CD4-positive, CD25-positive, alpha-beta regulatory T cell (primary cell): ENCODE data around the gene CDH24. TPM values are rescaled to one million over a fixed set of nuclear protein-coding genes. Genes with fewer than 3 reads are reported as not detected.

Experiments
- ATAC-seq, 2 donors: fragments of 150-1000 bp; cut with Tn5 transposase; one replicate each; pipeline ENCODE4 v1.10.0; 2021; ENCODE audit warnings: low read depth in 2 of 2, moderate number of reproducible peaks in 2 of 2, moderate library complexity in 1 of 2
- DNase-seq, 3 donors: peaks; one replicate each; pipeline versions ENCODE4 v3.0.0 to v3.0.0-alpha.2; 2012 to 2022; ENCODE audit warnings: mixed read lengths in 1 of 3
- H3K27ac ChIP-seq: one replicate; pipeline ENCODE4 v1.7.0; 2013; ENCODE audit warnings: mild to moderate bottlenecking, low read length; ENCODE audit not compliant: insufficient read depth, poor library complexity, severe bottlenecking
- H3K27me3 ChIP-seq: one replicate; pipeline ENCODE4 v1.7.0; 2013; ENCODE audit warnings: low read length; ENCODE audit not compliant: control insufficient read depth, insufficient read depth
- H3K36me3 ChIP-seq: one replicate; pipeline ENCODE4 v1.7.0; 2013; ENCODE audit warnings: mild to moderate bottlenecking, low read length, moderate library complexity; ENCODE audit not compliant: control insufficient read depth, insufficient read depth
- H3K4me1 ChIP-seq: 2 replicates; pipeline ENCODE4 v1.7.0; 2013; ENCODE audit warnings: mild to moderate bottlenecking, low read length; ENCODE audit not compliant: insufficient read depth, control insufficient read depth, poor library complexity, severe bottlenecking
- H3K4me3 ChIP-seq: one replicate; pipeline ENCODE4 v1.7.0; 2013; ENCODE audit warnings: low read depth, mild to moderate bottlenecking, low read length, moderate library complexity
- H3K9me3 ChIP-seq, 2 experiments: 1 replicate in 1 of 2; 2 replicates in 1 of 2; pipeline ENCODE4 v1.7.0; 2013; ENCODE audit warnings: low read length in 2 of 2, mild to moderate bottlenecking in 1 of 2, moderate library complexity in 1 of 2; ENCODE audit not compliant: control insufficient read depth in 2 of 2
- H3K27ac Mint-ChIP-seq, 3 donors: one replicate each; pipeline ENCODE4 v1.8.0; 2020 to 2022; ENCODE audit warnings: mild to moderate bottlenecking in 3 of 3, mixed read lengths in 3 of 3, moderate library complexity in 2 of 3
- H3K27me3 Mint-ChIP-seq: one replicate; pipeline ENCODE4 v1.8.0; 2022; ENCODE audit warnings: mild to moderate bottlenecking, mixed read lengths
- H3K36me3 Mint-ChIP-seq: one replicate; pipeline ENCODE4 v1.8.0; 2020; ENCODE audit warnings: mixed read lengths
- H3K4me1 Mint-ChIP-seq, 4 donors: one replicate each; pipeline ENCODE4 v1.8.0; 2020 to 2022; ENCODE audit warnings: mixed read lengths in 4 of 4, mild to moderate bottlenecking in 1 of 4
- H3K4me3 Mint-ChIP-seq, 4 donors: one replicate each; pipeline ENCODE4 v1.8.0; 2020 to 2022; ENCODE audit warnings: mild to moderate bottlenecking in 4 of 4, mixed read lengths in 4 of 4, moderate library complexity in 3 of 4
- H3K9me3 Mint-ChIP-seq, 7 donors: one replicate each; pipeline ENCODE4 v1.8.0; 2020 to 2022; ENCODE audit warnings: mixed read lengths in 7 of 7, mild to moderate bottlenecking in 3 of 7, moderate library complexity in 2 of 7
- polyA plus RNA-seq, 4 donors: library from polyadenylated mRNA; unstranded; fragments of 300-500 nt; fragmentation: Illumina TruSeq; gene quantifications; one replicate each; pipeline ENCODE4 v1.2.3, GENCODE V29; 2021
- total RNA-seq: library from RNA; stranded (reverse); gene quantifications from one replicate; pipeline ENCODE4 v1.2.3, GENCODE V29; 2022

Gene CDH24
- total and polyA plus RNA-seq, 5 donors from 2014 or later: 0.17 to 2.9 (median 0.29) TPM

- H3K27me3 ChIP-seq: no peaks in the 10 kb centered on the region
- H3K36me3 ChIP-seq: peaks cover 47% of the 10 kb centered on the region
- Mint-ChIP-seq H3K9me3 (no peaks in the 10 kb centered on the region), H3K27ac (no peak within 1 kb of the TSS), H3K4me3 (no peak within 1 kb of the TSS), H3K36me3 (peaks cover 30% of the 10 kb centered on the region), H3K27me3 (no peaks in the 10 kb centered on the region), H3K4me1 (peaks cover 18 to 45% (median 33%) of the 10 kb centered on the region in 4 donors)
- H3K27ac ChIP-seq: peak within 1 kb of the TSS; percentile 99
- ATAC-seq (peak; percentile 20 to 21), DNase-seq (peak in 2 of 3 donors; percentile 65 to 91)
- H3K9me3 ChIP-seq: no peaks in the 10 kb centered on the region
- H3K4me1 ChIP-seq: peaks cover 36% of the 10 kb centered on the region
- H3K4me3 ChIP-seq: peak within 1 kb of the TSS; percentile 98
These were observed 37.4 kb upstream of the CDH24 start, which contains the start of gene ACIN1 for GRCh38 chr14:23094666-23095195. TSS of gene ACIN1 (minus strand) at chr14:23095136. CDS start at chr14:23095112, 24 bp downstream.

- no peaks in the 10 kb centered on the region for H3K27me3 Mint-ChIP-seq
- Histone ChIP-seq H3K27me3 (no peaks in the 10 kb centered on the region), H3K4me1 (peaks cover 36% of the 10 kb centered on the region), H3K27ac (peak overlapping the region; percentile 99), H3K9me3 (no peaks in the 10 kb centered on the region), H3K4me3 (peak overlapping the region; percentile 98), H3K36me3 (peaks cover 53% of the 10 kb centered on the region)
- no peak overlapping the region for H3K4me3 Mint-ChIP-seq
- peaks cover 18 to 48% (median 36%) of the 10 kb centered on the region in 4 donors for H3K4me1 Mint-ChIP-seq
- no peak overlapping the region for H3K27ac Mint-ChIP-seq
- ATAC-seq (no peak), DNase-seq (peak in 1 of 3 donors; percentile 42)
- no peaks in the 10 kb centered on the region for H3K9me3 Mint-ChIP-seq
- H3K36me3 Mint-ChIP-seq: peaks cover 32% of the 10 kb centered on the region
These were observed 36.8 kb upstream of the CDH24 start for GRCh38 chr14:23093991-23094665.

GRCh38 chr14:23093526-23093925 is 36.2 kb upstream of the CDH24 start:
- H3K27ac Mint-ChIP-seq: no peak overlapping the region
- ATAC-seq (no peak), DNase-seq (no peak)
- Histone ChIP-seq H3K4me3 (peak overlapping the region; percentile 98), H3K4me1 (peaks cover 36% of the 10 kb centered on the region), H3K9me3 (no peaks in the 10 kb centered on the region), H3K27ac (no peak overlapping the region), H3K27me3 (no peaks in the 10 kb centered on the region), H3K36me3 (peaks cover 55% of the 10 kb centered on the region)
- peaks cover 18 to 48% (median 33%) of the 10 kb centered on the region in 4 donors for H3K4me1 Mint-ChIP-seq
- no peak overlapping the region for H3K4me3 Mint-ChIP-seq
- no peaks in the 10 kb centered on the region for H3K27me3 Mint-ChIP-seq
- no peaks in the 10 kb centered on the region for H3K9me3 Mint-ChIP-seq
- peaks cover 32% of the 10 kb centered on the region for H3K36me3 Mint-ChIP-seq

- peak overlapping the region; percentile 98 for H3K4me3 ChIP-seq
- peak overlapping the region in 1 of 4 donors; percentile 71 for H3K4me3 Mint-ChIP-seq
- peaks cover 36% of the 10 kb centered on the region for H3K4me1 ChIP-seq
- H3K9me3 ChIP-seq: no peaks in the 10 kb centered on the region
- ATAC-seq: no peak
- no peak overlapping the region for H3K27ac ChIP-seq
- H3K36me3 ChIP-seq: peaks cover 55% of the 10 kb centered on the region
- no peaks in the 10 kb centered on the region for H3K27me3 Mint-ChIP-seq
- H3K4me1 Mint-ChIP-seq: peaks cover 19 to 47% (median 33%) of the 10 kb centered on the region in 4 donors
- no peaks in the 10 kb centered on the region for H3K9me3 Mint-ChIP-seq
- no peak overlapping the region for H3K27ac Mint-ChIP-seq
- DNase-seq: no peak
- H3K36me3 Mint-ChIP-seq: peaks cover 33% of the 10 kb centered on the region
- no peaks in the 10 kb centered on the region for H3K27me3 ChIP-seq
These were observed 35.8 kb upstream of the CDH24 start for GRCh38 chr14:23093104-23093503.

- H3K36me3 Mint-ChIP-seq: peaks cover 33% of the 10 kb centered on the region
- no peaks in the 10 kb centered on the region for H3K9me3 Mint-ChIP-seq
- peaks cover 25 to 51% (median 37%) of the 10 kb centered on the region in 4 donors for H3K4me1 Mint-ChIP-seq
- Histone ChIP-seq H3K4me1 (peaks cover 28% of the 10 kb centered on the region), H3K36me3 (peaks cover 62% of the 10 kb centered on the region), H3K4me3 (no peak overlapping the region), H3K9me3 (no peaks in the 10 kb centered on the region), H3K27ac (no peak overlapping the region), H3K27me3 (no peaks in the 10 kb centered on the region)
- H3K27ac Mint-ChIP-seq: peak overlapping the region in 2 of 3 donors; percentile 10 to 33
- no peak for DNase-seq
- no peak for ATAC-seq
- peak overlapping the region in 3 of 4 donors; percentile 22 to 73 (median 34) for H3K4me3 Mint-ChIP-seq
- no peaks in the 10 kb centered on the region for H3K27me3 Mint-ChIP-seq
These were observed 34.2 kb upstream of the CDH24 start for GRCh38 chr14:23091294-23092225.

GRCh38 chr14:23090254-23090636 is 32.9 kb upstream of the CDH24 start:
- H3K27me3 ChIP-seq: no peaks in the 10 kb centered on the region
- H3K4me3 ChIP-seq: no peak overlapping the region
- Mint-ChIP-seq H3K4me3 (peak overlapping the region in 1 of 4 donors; percentile 45), H3K4me1 (peaks cover 32 to 60% (median 38%) of the 10 kb centered on the region in 4 donors), H3K27ac (peak overlapping the region in 1 of 3 donors; percentile 63), H3K36me3 (peaks cover 41% of the 10 kb centered on the region), H3K27me3 (no peaks in the 10 kb centered on the region), H3K9me3 (no peaks in the 10 kb centered on the region)
- no peak overlapping the region for H3K27ac ChIP-seq
- DNase-seq (no peak), ATAC-seq (no peak)
- H3K36me3 ChIP-seq: peaks cover 75% of the 10 kb centered on the region
- peaks cover 18% of the 10 kb centered on the region for H3K4me1 ChIP-seq
- H3K9me3 ChIP-seq: no peaks in the 10 kb centered on the region

GRCh38 chr14:23089498-23090253 is 32.4 kb upstream of the CDH24 start:
- peaks cover 42% of the 10 kb centered on the region for H3K36me3 Mint-ChIP-seq
- Histone ChIP-seq H3K9me3 (no peaks in the 10 kb centered on the region), H3K4me3 (no peak overlapping the region), H3K27me3 (no peaks in the 10 kb centered on the region), H3K4me1 (peaks cover 18% of the 10 kb centered on the region), H3K36me3 (peaks cover 81% of the 10 kb centered on the region), H3K27ac (no peak overlapping the region)
- H3K27ac Mint-ChIP-seq: peak overlapping the region in 2 of 3 donors; percentile 39 to 52
- ATAC-seq (no peak), DNase-seq (no peak)
- no peaks in the 10 kb centered on the region for H3K9me3 Mint-ChIP-seq
- peak overlapping the region in 1 of 4 donors; percentile 26 for H3K4me3 Mint-ChIP-seq
- peaks cover 32 to 60% (median 38%) of the 10 kb centered on the region in 4 donors for H3K4me1 Mint-ChIP-seq
- no peaks in the 10 kb centered on the region for H3K27me3 Mint-ChIP-seq
